Naive thymus-derived CD4-positive, alpha-beta T cell (primary cell): ENCODE data around the gene PRCD. TPM values are rescaled to one million over a fixed set of nuclear protein-coding genes. Genes with fewer than 3 reads are reported as not detected.

Experiments
- ATAC-seq: fragments of 150-1000 bp; cut with Tn5 transposase; 2 replicates; pipeline ENCODE4 v1.10.0; 2021; ENCODE audit warnings: mild to moderate bottlenecking, moderate library complexity
- CTCF ChIA-PET: fragments of 350-600 bp; sonication (Branson Sonifier 250); formaldehyde crosslinking; loops from one replicate; lab custom pipeline; 2021; ENCODE audit warnings: antibody characterized with exemption; lab: Charles Lee
- POLR2A ChIA-PET: fragments of 350-600 bp; sonication (Branson Sonifier 250); formaldehyde crosslinking; loops from one replicate; lab custom pipeline; 2021; ENCODE audit warnings: antibody characterized with exemption, inconsistent platforms; lab: Charles Lee
- DNase-seq, 9 donors: peaks; one replicate each; pipeline versions ENCODE4 v3.0.0 to v3.0.0-alpha.2; 2020 to 2022; ENCODE audit warnings: mixed read lengths in 1 of 9
- H3K27ac ChIP-seq: one replicate; pipeline ENCODE4 v1.7.0; 2013; ENCODE audit warnings: mild to moderate bottlenecking, low read depth, low read length, moderate library complexity
- H3K27me3 ChIP-seq, 2 donors: one replicate each; pipeline ENCODE4 v1.7.0; 2013; ENCODE audit warnings: low read length in 2 of 2, mild to moderate bottlenecking in 2 of 2, moderate library complexity in 2 of 2; ENCODE audit not compliant: control insufficient read depth in 2 of 2, insufficient read depth in 2 of 2
- H3K36me3 ChIP-seq, 3 experiments: 1 replicate in 2 of 3; 2 replicates in 1 of 3; pipeline ENCODE4 v1.7.0; 2013; ENCODE audit warnings: low read length in 3 of 3, mild to moderate bottlenecking in 3 of 3, moderate library complexity in 1 of 3; ENCODE audit not compliant: insufficient read depth in 3 of 3, control insufficient read depth in 2 of 3
- H3K4me1 ChIP-seq, 2 donors: one replicate each; pipeline ENCODE4 v1.7.0; 2013; ENCODE audit warnings: low read length in 2 of 2, mild to moderate bottlenecking in 2 of 2, moderate library complexity in 1 of 2; ENCODE audit not compliant: control insufficient read depth in 2 of 2, insufficient read depth in 2 of 2
- H3K4me3 ChIP-seq: 2 replicates; pipeline ENCODE4 v1.7.0; 2013; ENCODE audit warnings: mild to moderate bottlenecking, low read length
- H3K9me3 ChIP-seq, 3 experiments: 1 replicate in 2 of 3; 2 replicates in 1 of 3; pipeline ENCODE4 v1.7.0; 2013; ENCODE audit warnings: low read length in 3 of 3; ENCODE audit not compliant: control insufficient read depth in 2 of 3
- H3K27ac Mint-ChIP-seq, 9 donors: one replicate each; pipeline ENCODE4 v1.8.0; 2020 to 2022; ENCODE audit warnings: mixed read lengths in 9 of 9, mild to moderate bottlenecking in 8 of 9, moderate library complexity in 5 of 9, inconsistent platforms in 2 of 9
- H3K27me3 Mint-ChIP-seq, 5 donors: one replicate each; pipeline ENCODE4 v1.8.0; 2021 to 2022; ENCODE audit warnings: mixed read lengths in 5 of 5, mild to moderate bottlenecking in 1 of 5
- H3K36me3 Mint-ChIP-seq, 5 donors: one replicate each; pipeline ENCODE4 v1.8.0; 2020 to 2022; ENCODE audit warnings: mixed read lengths in 5 of 5, mild to moderate bottlenecking in 3 of 5, inconsistent platforms in 1 of 5
- H3K4me1 Mint-ChIP-seq, 7 donors: one replicate each; pipeline ENCODE4 v1.8.0; 2020 to 2022; ENCODE audit warnings: mixed read lengths in 7 of 7, mild to moderate bottlenecking in 3 of 7, inconsistent platforms in 1 of 7
- H3K4me3 Mint-ChIP-seq, 10 donors: one replicate each; pipeline ENCODE4 v1.8.0; 2020 to 2022; ENCODE audit warnings: mild to moderate bottlenecking in 10 of 10, mixed read lengths in 10 of 10, moderate library complexity in 6 of 10, inconsistent platforms in 2 of 10
- H3K9me3 Mint-ChIP-seq, 11 donors: one replicate each; pipeline ENCODE4 v1.8.0; 2020 to 2022; ENCODE audit warnings: mixed read lengths in 11 of 11, mild to moderate bottlenecking in 4 of 11, inconsistent platforms in 1 of 11, moderate library complexity in 1 of 11
- intact Hi-C, 2 donors: fragments of 100-400 bp; cut with micrococcal nuclease; formaldehyde crosslinking; loops; one replicate each; pipeline ENCODE4 v1.15.1; 2023
- polyA plus RNA-seq, 2 donors: library from polyadenylated mRNA; unstranded; fragments of 300-500 nt; fragmentation: Illumina TruSeq; gene quantifications; one replicate each; pipeline ENCODE4 v1.2.3, GENCODE V29; 2021
- total RNA-seq, 6 experiments: library from RNA in 5 of 6; stranded (reverse) in 5 of 6; gene quantifications; 1 replicate in 5 of 6; 2 replicates in 1 of 6; pipeline ENCODE4 v1.2.3 and lab custom pipeline; 2021 to 2026

PRCD gene
- total and polyA plus RNA-seq, 7 experiments from 2014 or later, result 1.3 TPM; not detected in 6

DNA sequence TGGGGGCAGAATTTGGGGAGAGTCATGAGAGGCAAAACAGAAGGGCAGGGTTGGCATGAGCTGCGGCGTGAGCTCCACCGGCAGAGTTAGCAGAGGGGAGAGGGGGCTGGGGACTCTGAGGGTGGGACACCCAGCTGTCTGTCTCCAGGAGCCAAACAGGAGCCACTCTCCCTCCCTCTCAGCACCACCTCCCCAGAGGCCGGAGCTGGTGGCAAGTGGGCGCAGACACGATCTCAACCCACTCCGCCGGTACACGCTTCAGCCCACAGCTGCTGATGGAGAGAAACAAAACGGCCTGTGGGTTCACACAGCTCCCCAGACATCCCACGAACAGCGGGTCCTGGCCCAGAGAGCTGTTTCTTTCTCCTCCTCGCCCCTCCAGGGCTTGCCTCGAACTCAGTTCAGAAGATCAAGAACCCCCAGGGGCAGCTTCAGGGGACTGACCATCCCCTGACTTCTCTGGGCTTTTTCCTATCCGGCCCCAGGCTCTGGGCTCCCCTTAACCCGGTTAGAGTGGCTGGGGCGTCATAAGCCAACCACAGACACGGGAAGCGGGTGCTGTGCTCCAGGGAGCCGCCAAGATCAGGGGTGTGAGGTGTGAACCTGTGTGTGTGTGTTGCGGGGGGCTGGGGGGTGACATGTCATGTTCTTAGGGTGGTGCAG lies 46.2 kb upstream of the PRCD start:
- ChIA-PET POLR2A (interaction anchor here (0.6 to 2.2 kb wide), 7 partner anchors 9 to 185 kb away, joined by 3 to 19 read pairs (median 3); partner anchors contain the start of genes QRICH2 and RHBDF2), CTCF (interaction anchor here (0.9 to 2.4 kb wide), 4 partner anchors 9 to 27 kb away, joined by 3 to 18 read pairs (median 6); no protein-coding TSS in a partner anchor)
- peak overlapping the region in 8 of 9 donors; percentile 44 to 99 (median 83) for H3K27ac Mint-ChIP-seq
- DNase-seq (peak in 1 of 9 donors; percentile 18), ATAC-seq (peak; percentile 37)
- peaks cover 0 to 6% (median 0%) of the 10 kb centered on the region in 5 donors for H3K36me3 Mint-ChIP-seq
- no peak overlapping the region for H3K27ac ChIP-seq
- H3K4me3 Mint-ChIP-seq, result peak overlapping the region; percentile 72 to 92 (median 82)
- intact Hi-C loops, result loop anchor here (2.0 to 5.0 kb wide), 3 partner anchors 27 to 901 kb away; partner anchors contain the start of genes AANAT (in 1 of the 2) and UBE2O (in 1 of the 2)
- H3K4me3 ChIP-seq, result peak overlapping the region; percentile 65
- H3K36me3 ChIP-seq, result no peaks in the 10 kb centered on the region
- no peaks in the 10 kb centered on the region for H3K27me3 Mint-ChIP-seq
- no peaks in the 10 kb centered on the region for H3K9me3 ChIP-seq
- no peaks in the 10 kb centered on the region for H3K9me3 Mint-ChIP-seq
- H3K4me1 Mint-ChIP-seq, result peaks cover 16 to 80% (median 35%) of the 10 kb centered on the region in 7 donors
- peaks cover 32 to 53% of the 10 kb centered on the region in 2 donors for H3K4me1 ChIP-seq
- no peaks in the 10 kb centered on the region for H3K27me3 ChIP-seq

DNA sequence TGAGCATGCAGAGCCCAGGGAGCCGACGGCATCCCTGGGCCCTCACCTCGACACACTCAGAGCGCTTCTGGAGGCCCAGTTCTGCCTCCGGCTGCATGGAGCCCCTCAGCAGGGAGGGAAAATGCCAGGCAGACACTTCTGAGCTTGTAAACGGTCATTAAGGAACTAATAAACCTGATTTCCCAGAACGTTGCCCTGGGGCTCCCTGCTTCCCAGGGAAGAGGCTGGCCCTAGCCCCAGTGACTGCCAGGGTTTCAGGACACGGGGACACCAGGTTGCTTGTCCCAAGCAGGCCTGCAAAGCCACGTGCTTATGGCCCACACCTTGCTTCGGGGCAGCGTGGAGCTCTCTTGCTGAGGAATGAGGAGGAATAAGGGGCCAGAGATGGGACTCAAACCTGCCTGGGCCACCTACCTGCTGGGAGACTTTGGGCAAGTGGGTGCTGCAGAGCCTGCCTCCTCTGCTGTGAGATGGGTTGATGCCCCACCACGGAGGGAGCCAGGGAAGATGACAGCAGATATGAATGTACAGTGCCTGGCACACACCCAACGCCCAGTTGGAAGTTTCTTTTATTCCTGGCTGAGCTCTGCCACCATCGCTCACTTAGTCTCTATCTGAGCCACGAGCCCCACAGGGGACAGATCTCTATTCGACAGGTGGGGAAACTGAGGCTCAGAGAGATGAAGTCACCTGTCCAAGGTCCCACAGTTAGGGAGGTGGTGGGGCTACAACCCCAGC lies 44.0 kb upstream of the PRCD start:
- Mint-ChIP-seq H3K27ac (peak overlapping the region in 2 of 9 donors; percentile 55 to 72), H3K36me3 (peaks cover 0 to 9% (median 0%) of the 10 kb centered on the region in 5 donors), H3K27me3 (no peaks in the 10 kb centered on the region), H3K4me1 (peaks cover 34 to 78% (median 49%) of the 10 kb centered on the region in 7 donors), H3K9me3 (no peaks in the 10 kb centered on the region), H3K4me3 (peak overlapping the region in 1 of 10 donors; percentile 3)
- no peak overlapping the region for H3K4me3 ChIP-seq
- no peak overlapping the region for H3K27ac ChIP-seq
- no peaks in the 10 kb centered on the region for H3K9me3 ChIP-seq
- intact Hi-C loops, result no loop called here
- no peaks in the 10 kb centered on the region for H3K36me3 ChIP-seq
- ChIA-PET CTCF (no interaction called here), POLR2A (no interaction called here)
- H3K27me3 ChIP-seq, result no peaks in the 10 kb centered on the region
- DNase-seq, result no peak
- no peak for ATAC-seq
- peaks cover 42 to 68% of the 10 kb centered on the region in 2 donors for H3K4me1 ChIP-seq

DNA sequence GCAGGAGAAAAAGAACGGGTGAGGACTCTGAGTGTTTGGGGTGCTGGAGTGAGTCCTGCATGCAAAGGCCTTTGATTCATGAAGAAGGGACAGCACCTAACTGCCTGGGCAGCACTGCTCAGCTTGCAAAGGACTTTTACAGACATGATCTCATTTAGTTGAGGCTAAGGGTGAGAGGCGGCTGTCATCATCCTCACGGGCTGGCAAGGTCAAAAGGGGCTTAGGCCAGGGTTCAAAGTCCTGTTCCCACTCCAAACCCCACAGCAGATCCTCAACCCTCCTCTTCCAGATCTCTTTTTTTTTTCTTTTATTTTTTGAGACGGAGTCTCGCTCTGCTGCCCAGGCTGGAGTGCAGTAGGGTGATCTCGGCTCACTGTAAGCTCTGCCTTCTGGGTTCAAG lies 43.4 kb upstream of the PRCD start:
- Mint-ChIP-seq H3K9me3 (no peaks in the 10 kb centered on the region), H3K36me3 (peaks cover 0 to 9% (median 0%) of the 10 kb centered on the region in 5 donors), H3K27ac (peak overlapping the region in 1 of 9 donors; percentile 54), H3K4me3 (peak overlapping the region in 1 of 10 donors; percentile 51), H3K4me1 (peaks cover 36 to 76% (median 46%) of the 10 kb centered on the region in 7 donors), H3K27me3 (no peaks in the 10 kb centered on the region)
- Histone ChIP-seq H3K4me3 (no peak overlapping the region), H3K36me3 (no peaks in the 10 kb centered on the region), H3K4me1 (peaks cover 39 to 69% of the 10 kb centered on the region in 2 donors), H3K27ac (no peak overlapping the region), H3K9me3 (no peaks in the 10 kb centered on the region), H3K27me3 (no peaks in the 10 kb centered on the region)
- ChIA-PET CTCF (no interaction called here), POLR2A (no interaction called here)
- no peak for ATAC-seq
- intact Hi-C loops, result no loop called here
- DNase-seq, result no peak

DNA sequence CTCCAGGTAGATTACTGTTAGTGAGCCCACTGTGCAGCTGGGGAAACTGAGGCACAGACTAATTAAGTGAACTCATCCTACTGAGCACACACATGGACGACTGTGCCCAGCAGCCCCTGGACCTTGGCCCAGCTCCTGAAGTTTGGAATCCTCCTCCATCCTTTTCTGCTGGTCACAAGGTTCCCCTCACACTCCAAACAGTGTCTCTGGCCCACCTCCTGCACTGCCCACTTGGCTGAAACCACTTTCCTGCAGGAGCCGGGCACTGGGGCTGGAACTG lies 42.2 kb upstream of the PRCD start:
- POLR2A ChIA-PET, result no interaction called here
- Mint-ChIP-seq H3K4me1 (peaks cover 30 to 77% (median 44%) of the 10 kb centered on the region in 7 donors), H3K27me3 (no peaks in the 10 kb centered on the region), H3K36me3 (peaks cover 0 to 9% (median 0%) of the 10 kb centered on the region in 5 donors), H3K4me3 (no peak overlapping the region), H3K27ac (peak overlapping the region in 3 of 9 donors; percentile 30 to 45 (median 38)), H3K9me3 (no peaks in the 10 kb centered on the region)
- no peak for ATAC-seq
- DNase-seq, result no peak
- no peak overlapping the region for H3K4me3 ChIP-seq
- H3K36me3 ChIP-seq, result no peaks in the 10 kb centered on the region
- H3K27me3 ChIP-seq, result no peaks in the 10 kb centered on the region
- H3K9me3 ChIP-seq, result no peaks in the 10 kb centered on the region
- intact Hi-C loops, result no loop called here
- H3K27ac ChIP-seq, result no peak overlapping the region
- CTCF ChIA-PET, result interaction anchor here (1.6 kb wide), 1 partner anchor 10 kb away, joined by 5 read pairs; no protein-coding TSS in a partner anchor
- peaks cover 34 to 73% of the 10 kb centered on the region in 2 donors for H3K4me1 ChIP-seq

DNA sequence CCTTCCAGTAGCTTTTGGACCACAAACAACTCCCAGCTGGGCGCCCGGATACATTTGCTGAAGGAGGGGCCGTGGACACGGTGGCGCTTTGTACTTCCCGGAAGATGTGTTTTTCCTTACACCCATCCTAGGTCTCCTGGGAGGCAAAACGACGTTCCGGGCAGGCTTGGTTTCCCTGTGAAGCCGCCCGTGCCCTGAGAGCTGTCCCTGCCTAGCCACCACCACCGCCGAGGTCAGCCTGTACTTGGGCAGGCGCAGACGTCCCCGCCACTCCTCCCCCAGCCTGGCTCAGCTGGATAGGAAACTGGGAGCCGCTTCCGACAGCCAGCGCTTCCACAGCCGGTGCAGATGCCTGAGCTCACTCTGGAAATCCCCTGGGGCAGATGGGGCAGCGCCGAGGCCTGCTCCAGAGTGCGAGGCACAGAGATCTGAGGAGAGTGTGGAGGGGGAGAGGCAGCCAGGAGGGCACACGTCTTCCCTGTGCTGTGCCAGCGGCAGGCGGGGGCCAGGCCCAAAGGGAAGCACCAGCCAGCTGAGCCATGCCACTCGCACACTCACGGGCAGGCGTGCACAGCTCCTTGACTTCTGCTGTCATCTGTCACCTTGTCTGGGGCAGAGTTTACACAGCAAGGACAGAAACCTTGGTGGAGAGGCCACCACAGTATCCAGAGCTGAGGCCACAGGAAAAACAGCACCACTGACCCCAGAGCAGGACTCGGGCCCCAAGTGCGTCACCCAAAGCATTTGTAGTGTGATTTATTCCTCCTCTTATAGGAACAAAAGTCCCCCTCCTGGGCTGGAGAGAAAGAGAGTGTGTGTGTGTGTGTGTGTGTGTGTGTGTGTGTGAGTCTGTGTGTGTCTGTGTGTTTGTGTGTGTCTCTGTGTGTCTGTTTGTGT lies 41.6 kb upstream of the PRCD start:
- ATAC-seq, result no peak
- H3K36me3 ChIP-seq, result no peaks in the 10 kb centered on the region
- Mint-ChIP-seq H3K4me3 (peak overlapping the region in 7 of 10 donors; percentile 29 to 91 (median 48)), H3K27ac (peak overlapping the region in 3 of 9 donors; percentile 33 to 70 (median 34)), H3K36me3 (peaks cover 0 to 8% (median 0%) of the 10 kb centered on the region in 5 donors), H3K4me1 (peaks cover 24 to 73% (median 39%) of the 10 kb centered on the region in 7 donors), H3K27me3 (no peaks in the 10 kb centered on the region), H3K9me3 (no peaks in the 10 kb centered on the region)
- H3K4me3 ChIP-seq, result no peak overlapping the region
- H3K27ac ChIP-seq, result no peak overlapping the region
- H3K9me3 ChIP-seq, result no peaks in the 10 kb centered on the region
- CTCF ChIA-PET, result interaction anchor here (1.6 to 6.3 kb wide), 2 partner anchors 9 to 31 kb away, joined by 5 to 36 read pairs; partner anchors contain the start of gene AANAT
- POLR2A ChIA-PET, result no interaction called here
- H3K4me1 ChIP-seq, result peaks cover 29 to 67% of the 10 kb centered on the region in 2 donors
- no peak for DNase-seq
- no peaks in the 10 kb centered on the region for H3K27me3 ChIP-seq
- intact Hi-C loops, result no loop called here

DNA sequence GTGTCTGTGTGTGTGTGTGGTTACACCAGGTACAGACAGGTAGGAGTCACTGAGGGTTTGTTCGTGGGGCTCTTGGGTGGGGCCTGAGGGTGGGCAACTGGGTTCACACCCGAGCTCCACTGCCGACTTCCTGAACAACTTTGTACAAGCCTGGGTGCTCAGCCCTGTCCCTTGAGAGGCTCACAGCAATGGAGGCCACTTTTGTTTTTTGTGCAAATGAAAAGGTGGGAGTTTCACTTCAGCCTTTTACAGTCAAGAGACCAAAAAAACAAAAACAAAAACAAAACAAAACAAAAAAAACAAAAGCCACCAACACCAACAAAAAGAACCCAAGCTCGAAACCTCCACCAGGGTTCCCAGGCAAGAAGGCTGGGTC lies 41.0 kb upstream of the PRCD start:
- Mint-ChIP-seq H3K36me3 (peaks cover 0 to 7% (median 0%) of the 10 kb centered on the region in 5 donors), H3K27ac (peak overlapping the region in 3 of 9 donors; percentile 6 to 70 (median 34)), H3K9me3 (no peaks in the 10 kb centered on the region), H3K27me3 (no peaks in the 10 kb centered on the region), H3K4me1 (peaks cover 18 to 67% (median 33%) of the 10 kb centered on the region in 7 donors), H3K4me3 (peak overlapping the region in 6 of 10 donors; percentile 29 to 91 (median 50))
- no peaks in the 10 kb centered on the region for H3K27me3 ChIP-seq
- H3K36me3 ChIP-seq, result no peaks in the 10 kb centered on the region
- intact Hi-C loops, result no loop called here
- DNase-seq (no peak), ATAC-seq (no peak)
- H3K27ac ChIP-seq, result no peak overlapping the region
- no peaks in the 10 kb centered on the region for H3K9me3 ChIP-seq
- no peak overlapping the region for H3K4me3 ChIP-seq
- ChIA-PET CTCF (interaction anchor here (6.3 kb wide), 1 partner anchor 32 kb away, joined by 36 read pairs; the partner anchor contains the start of gene AANAT), POLR2A (interaction anchor here (1.2 kb wide), 1 partner anchor 10 kb away, joined by 4 read pairs; no protein-coding TSS in a partner anchor)
- H3K4me1 ChIP-seq, result peaks cover 22 to 60% of the 10 kb centered on the region in 2 donors
